Muscle of arm (tissue), 12 donors: ENCODE results near the gene ZNF441. TPM values are rescaled to one million over a fixed set of nuclear protein-coding genes. Genes with fewer than 3 reads are reported as not detected.

Source experiments
- polyA plus RNA-seq, 12 donors: library from polyadenylated mRNA; unstranded; fragments of 120-200 nt; gene quantifications; one replicate each; pipeline ENCODE4 v1.2.1, GENCODE V29; 2013; ENCODE audit not compliant: insufficient read length in 12 of 12

Gene ZNF441
- polyA plus RNA-seq, 12 donors: 2.3 to 13.1 (median 7.6) TPM; not detected in 1

Other genes starting within 250 kb of the ZNF441 start
- 10 to 100 TPM in 11 of 12 donors, not detected in 1; 28.4 to 47.2 (median 35.2) TPM for gene ECSIT, start 237.9 kb upstream of the ZNF441 start, polyA plus RNA-seq
- gene CNN1, start 228.1 kb upstream of the ZNF441 start, polyA plus RNA-seq: 100 to 1,000 TPM in 7 of 12 donors, 10 to 100 TPM in 4, not detected in 1; 37.7 to 129 (median 108) TPM
- 10 to 100 TPM in 11 of 12 donors, not detected in 1; 24.0 to 54.6 (median 31.9) TPM for gene ELOF1, start 207.8 kb upstream of the ZNF441 start, polyA plus RNA-seq
- 1 to 10 TPM in 9 of 12 donors, under 1 TPM in 1, not detected in 2; 0.52 to 4.8 (median 1.7) TPM for gene ACP5, start 189.4 kb upstream of the ZNF441 start, polyA plus RNA-seq
- gene ZNF627, start 169.5 kb upstream of the ZNF441 start, polyA plus RNA-seq: 10 to 100 TPM in 10 of 12 donors, 1 to 10 TPM in 1, not detected in 1; 5.1 to 18.6 (median 15.7) TPM
- 1 to 10 TPM in 10 of 12 donors, not detected in 2; 3.7 to 8.0 (median 5.4) TPM for gene ZNF823, start 28.1 kb upstream of the ZNF441 start, polyA plus RNA-seq
- 1 to 10 TPM in 10 of 12 donors, not detected in 2; 2.6 to 6.1 (median 4.0) TPM for gene ZNF491, start 31.5 kb downstream of the ZNF441 start, polyA plus RNA-seq
- 10 to 100 TPM in 2 of 12 donors, 1 to 10 TPM in 9, not detected in 1; 3.8 to 14.2 (median 6.1) TPM for gene ZNF440, start 47.3 kb downstream of the ZNF441 start, polyA plus RNA-seq
- 10 to 100 TPM in 1 of 12 donors, 1 to 10 TPM in 10, not detected in 1; 2.9 to 11.7 (median 5.5) TPM for gene ZNF439, start 81.7 kb downstream of the ZNF441 start, polyA plus RNA-seq
- 10 to 100 TPM in 1 of 12 donors, 1 to 10 TPM in 10, not detected in 1; 2.8 to 10.5 (median 3.9) TPM for gene ZNF69, start 120.8 kb downstream of the ZNF441 start, polyA plus RNA-seq
- 10 to 100 TPM in 4 of 12 donors, 1 to 10 TPM in 7, not detected in 1; 4.3 to 14.4 (median 8.1) TPM for gene ZNF700, start 158.1 kb downstream of the ZNF441 start, polyA plus RNA-seq
- 1 to 10 TPM in 10 of 12 donors, not detected in 2; 1.2 to 4.2 (median 2.2) TPM for gene ZNF763, start 198.0 kb downstream of the ZNF441 start, polyA plus RNA-seq